ENCODE measurements around the gene ZSWIM8. TPM values are rescaled to one million over a fixed set of nuclear protein-coding genes. Genes with fewer than 3 reads are reported as not detected.
A peak's percentile ranks its signal among the peaks of the same experiment; 100 is the strongest.
"Not testable (repeated sequence)": the region's sequence is repeated elsewhere in the genome, so short reads cannot be mapped to it uniquely, and the experiment has no call there.

The ZSWIM8 gene
- total RNA-seq, 2 experiments from 2014 or later = 58.3 to 69.3 TPM

GRCh38 chr10:73786512-73786885 lies 1.1 kb downstream of the ZSWIM8 start:
- Mint-ChIP-seq H3K9me3 (ENCODE audit: insufficient read depth) (no peaks in the 10 kb centered on the region), H3K36me3 (ENCODE audit: low read depth) (peaks cover 36% of the 10 kb centered on the region), H3K4me3 (peak overlapping the region; percentile 86), H3K27ac (peak overlapping the region; percentile 82), H3K4me1 (ENCODE audit: low read depth) (peaks cover 41% of the 10 kb centered on the region), H3K27me3 (ENCODE audit: low read depth) (no peaks in the 10 kb centered on the region)
- ATAC-seq (no peak), DNase-seq (no peak)
- POLR2A ChIA-PET = interaction anchor here (0.5 to 3.7 kb wide), 8 partner anchors 9 to 274 kb away, joined by 3 to 24 read pairs (median 4); partner anchors contain the start of gene SEC24C
- CTCF ChIA-PET = interaction anchor here (1.2 to 10.3 kb wide), 4 partner anchors 17 to 154 kb away, joined by 5 to 101 read pairs (median 8); a partner anchor contains a TSS

GRCh38 chr10:73787031-73787800 lies 1.8 kb downstream of the ZSWIM8 start:
- H3K27ac Mint-ChIP-seq; ATAC-seq; H3K27me3 Mint-ChIP-seq (ENCODE audit: low read depth); DNase-seq; H3K9me3 Mint-ChIP-seq (ENCODE audit: insufficient read depth): not testable (repeated sequence)
- H3K4me1 Mint-ChIP-seq (ENCODE audit: low read depth) = peaks cover 41% of the 10 kb centered on the region
- H3K4me3 Mint-ChIP-seq = peak overlapping the region; percentile 86
- ChIA-PET POLR2A (interaction anchor here (1.2 to 3.7 kb wide), 4 partner anchors 9 to 22 kb away, joined by 3 to 24 read pairs (median 14); a partner anchor contains a TSS), CTCF (interaction anchor here (1.4 to 10.3 kb wide), 2 partner anchors 17 to 23 kb away, joined by 6 to 101 read pairs; a partner anchor contains a TSS)
- peaks cover 36% of the 10 kb centered on the region for H3K36me3 Mint-ChIP-seq (ENCODE audit: low read depth)

GRCh38 chr10:73788864-73789658 lies 3.7 kb downstream of the ZSWIM8 start:
- ATAC-seq = no peak
- DNase-seq = no peak
- Mint-ChIP-seq H3K4me3 (no peak overlapping the region), H3K27me3 (ENCODE audit: low read depth) (no peaks in the 10 kb centered on the region), H3K36me3 (ENCODE audit: low read depth) (peaks cover 36% of the 10 kb centered on the region), H3K9me3 (ENCODE audit: insufficient read depth) (no peaks in the 10 kb centered on the region), H3K27ac (no peak overlapping the region), H3K4me1 (ENCODE audit: low read depth) (peaks cover 28% of the 10 kb centered on the region)
- ChIA-PET POLR2A (interaction anchor here (0.6 to 1.3 kb wide), 3 partner anchors 8 to 44 kb away, joined by 3 read pairs; no protein-coding TSS in a partner anchor), CTCF (interaction anchor here (1.1 kb wide), 1 partner anchor 21 kb away, joined by 4 read pairs; no protein-coding TSS in a partner anchor)

GRCh38 chr10:73789659-73790055 lies 4.3 kb downstream of the ZSWIM8 start:
- H3K9me3 Mint-ChIP-seq (ENCODE audit: insufficient read depth) = no peaks in the 10 kb centered on the region
- H3K4me1 Mint-ChIP-seq (ENCODE audit: low read depth) = peaks cover 23% of the 10 kb centered on the region
- POLR2A ChIA-PET = interaction anchor here (1.0 to 1.3 kb wide), 2 partner anchors 8 to 20 kb away, joined by 3 read pairs; no protein-coding TSS in a partner anchor
- no peaks in the 10 kb centered on the region for H3K27me3 Mint-ChIP-seq (ENCODE audit: low read depth)
- ATAC-seq (no peak), DNase-seq (no peak)
- H3K36me3 Mint-ChIP-seq (ENCODE audit: low read depth) = peaks cover 41% of the 10 kb centered on the region
- no peak overlapping the region for H3K27ac Mint-ChIP-seq
- CTCF ChIA-PET = interaction anchor here (1.1 kb wide), 1 partner anchor 20 kb away, joined by 4 read pairs; no protein-coding TSS in a partner anchor
- H3K4me3 Mint-ChIP-seq = no peak overlapping the region

- POLR2A ChIA-PET = no interaction called here
- Mint-ChIP-seq H3K27me3 (ENCODE audit: low read depth) (no peaks in the 10 kb centered on the region), H3K9me3 (ENCODE audit: insufficient read depth) (no peaks in the 10 kb centered on the region), H3K36me3 (ENCODE audit: low read depth) (peaks cover 48% of the 10 kb centered on the region), H3K4me3 (no peak overlapping the region), H3K4me1 (ENCODE audit: low read depth) (peaks cover 18% of the 10 kb centered on the region), H3K27ac (no peak overlapping the region)
- no peak for ATAC-seq
- no peak for DNase-seq
- CTCF ChIA-PET = no interaction called here
Measured at GRCh38 chr10:73790886-73791625, 5.7 kb downstream of the ZSWIM8 start.

- ATAC-seq = peak; percentile 8
- Mint-ChIP-seq H3K27ac (no peak overlapping the region), H3K36me3 (ENCODE audit: low read depth) (peaks cover 51% of the 10 kb centered on the region), H3K9me3 (ENCODE audit: insufficient read depth) (no peaks in the 10 kb centered on the region), H3K4me3 (no peak overlapping the region), H3K4me1 (ENCODE audit: low read depth) (peaks cover 10% of the 10 kb centered on the region), H3K27me3 (ENCODE audit: low read depth) (no peaks in the 10 kb centered on the region)
- ChIA-PET CTCF (no interaction called here), POLR2A (no interaction called here)
- DNase-seq = no peak
Measured at GRCh38 chr10:73791871-73792400, 6.5 kb downstream of the ZSWIM8 start.

- Mint-ChIP-seq H3K9me3 (ENCODE audit: insufficient read depth) (no peaks in the 10 kb centered on the region), H3K27me3 (ENCODE audit: low read depth) (no peaks in the 10 kb centered on the region), H3K36me3 (ENCODE audit: low read depth) (peaks cover 62% of the 10 kb centered on the region), H3K4me3 (no peak overlapping the region), H3K27ac (no peak overlapping the region), H3K4me1 (ENCODE audit: low read depth) (no peaks in the 10 kb centered on the region)
- ATAC-seq (no peak), DNase-seq (no peak)
- POLR2A ChIA-PET = interaction anchor here (0.8 to 2.1 kb wide), 2 partner anchors 10 to 17 kb away, joined by 3 to 6 read pairs; no protein-coding TSS in a partner anchor
- CTCF ChIA-PET = no interaction called here
Measured at GRCh38 chr10:73793456-73793855, 8.1 kb downstream of the ZSWIM8 start.

GRCh38 chr10:73795491-73795890 lies 10.1 kb downstream of the ZSWIM8 start:
- not testable (repeated sequence) for H3K27me3 Mint-ChIP-seq (ENCODE audit: low read depth); H3K27ac Mint-ChIP-seq; DNase-seq; H3K9me3 Mint-ChIP-seq (ENCODE audit: insufficient read depth); H3K4me3 Mint-ChIP-seq; ATAC-seq; H3K4me1 Mint-ChIP-seq (ENCODE audit: low read depth)
- peaks cover 55% of the 10 kb centered on the region for H3K36me3 Mint-ChIP-seq (ENCODE audit: low read depth)
- CTCF ChIA-PET = interaction anchor here (1.2 kb wide), 1 partner anchor 11 kb away, joined by 3 read pairs; no protein-coding TSS in a partner anchor
- POLR2A ChIA-PET = interaction anchor here (0.7 to 2.2 kb wide), 4 partner anchors 8 to 15 kb away, joined by 4 to 7 read pairs (median 6); no protein-coding TSS in a partner anchor

- ATAC-seq; H3K27me3 Mint-ChIP-seq (ENCODE audit: low read depth); H3K4me1 Mint-ChIP-seq (ENCODE audit: low read depth); DNase-seq; H3K9me3 Mint-ChIP-seq (ENCODE audit: insufficient read depth); CTCF ChIA-PET; H3K4me3 Mint-ChIP-seq: not testable (repeated sequence)
- Mint-ChIP-seq H3K36me3 (ENCODE audit: low read depth) (peaks cover 51% of the 10 kb centered on the region), H3K27ac (peak overlapping the region; percentile 13)
- POLR2A ChIA-PET = interaction anchor here (0.7 to 2.2 kb wide), 3 partner anchors 8 to 10 kb away, joined by 4 to 7 read pairs (median 5); no protein-coding TSS in a partner anchor
Measured at GRCh38 chr10:73796035-73796434, 10.6 kb downstream of the ZSWIM8 start.

- Mint-ChIP-seq H3K9me3 (ENCODE audit: insufficient read depth) (no peaks in the 10 kb centered on the region), H3K36me3 (ENCODE audit: low read depth) (peaks cover 49% of the 10 kb centered on the region), H3K4me3 (no peak overlapping the region), H3K27me3 (ENCODE audit: low read depth) (no peaks in the 10 kb centered on the region), H3K27ac (peak overlapping the region; percentile 13), H3K4me1 (ENCODE audit: low read depth) (no peaks in the 10 kb centered on the region)
- ATAC-seq (no peak), DNase-seq (no peak)
- POLR2A ChIA-PET = interaction anchor here (1.6 kb wide), 1 partner anchor 9 kb away, joined by 4 read pairs; no protein-coding TSS in a partner anchor
- CTCF ChIA-PET = no interaction called here
Measured at GRCh38 chr10:73796766-73797165, 11.4 kb downstream of the ZSWIM8 start.

Data from activated CD8-positive, alpha-beta T cell treated with anti-CD3 and anti-CD28 coated beads, Interleukin-2, amount 10 ng/mL, durations not matched to agents 7 days and 5 days (primary cell).